ENCODE results near the gene OMG. TPM values are rescaled to one million over a fixed set of nuclear protein-coding genes. Genes with fewer than 3 reads are reported as not detected.
A peak's percentile ranks its signal among the peaks of the same experiment; 100 is the strongest.

OMG gene
- total and polyA plus RNA-seq, 4 donors = 29.9 to 89.9 (median 68.5) TPM

DNA sequence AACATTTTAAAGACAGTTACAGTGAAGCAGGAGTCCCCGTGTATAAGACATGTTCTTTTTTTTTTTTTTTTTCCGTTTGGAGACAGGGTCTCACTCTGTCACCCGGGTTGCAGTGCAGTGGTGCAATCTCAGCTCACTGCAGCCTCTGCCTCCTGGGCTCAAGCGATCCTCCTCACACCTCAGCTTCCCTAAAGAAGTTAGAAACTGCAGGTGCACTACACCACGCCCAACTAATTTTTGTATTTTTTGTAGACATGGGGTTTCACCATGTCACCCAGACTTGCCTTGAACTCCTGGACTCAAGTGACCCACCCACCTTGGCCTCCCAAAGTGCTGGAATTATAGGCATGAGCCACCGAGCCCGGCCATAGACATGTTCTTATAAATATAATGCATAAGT is 13.8 kb upstream of the OMG start:
- Histone ChIP-seq H3K9me3 (ENCODE audit: control insufficient read depth, insufficient read depth, low read length) (no peaks in the 10 kb centered on the region), H3K36me3 (ENCODE audit: control insufficient read depth, insufficient read depth, low read length) (no peaks in the 10 kb centered on the region), H3K27ac (ENCODE audit: low read depth, low read length) (no peak overlapping the region), H3K27me3 (ENCODE audit: control insufficient read depth, insufficient read depth, low read length) (no peaks in the 10 kb centered on the region), H3K4me1 (ENCODE audit: control insufficient read depth, insufficient read depth, low read length) (no peaks in the 10 kb centered on the region), H3K4me3 (ENCODE audit: low read depth, low read length) (no peak overlapping the region)
- no peak for DNase-seq (ENCODE audit: low read depth in 4 of 6, low spot score in 6 of 6)
- 89% methylated on average over 1 of the region's 7 CpGs for WGBS (ENCODE audit: insufficient coverage)

DNA sequence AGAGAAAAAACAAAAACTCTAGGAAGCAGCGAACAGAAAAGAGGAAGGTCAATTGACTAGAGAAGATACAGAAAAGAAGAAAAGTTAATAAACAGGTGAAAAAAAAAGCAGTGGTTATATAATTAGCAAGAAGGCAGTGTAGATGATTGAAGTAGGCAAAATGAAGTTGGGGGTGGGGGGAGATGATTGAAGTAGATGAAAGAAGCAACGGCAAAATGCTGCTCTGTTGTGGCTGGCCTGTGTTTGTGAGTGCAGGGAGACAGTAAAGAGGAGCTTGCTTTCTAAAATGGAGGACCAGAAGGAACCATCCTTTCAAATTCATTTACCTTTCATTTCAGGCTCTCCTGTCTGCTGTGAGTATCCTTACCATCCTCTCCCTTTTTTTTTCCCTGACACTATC is 13.2 kb upstream of the OMG start:
- no peaks in the 10 kb centered on the region for H3K36me3 ChIP-seq (ENCODE audit: control insufficient read depth, insufficient read depth, low read length)
- DNase-seq (ENCODE audit: low read depth in 4 of 6, low spot score in 6 of 6) = no peak
- no peaks in the 10 kb centered on the region for H3K4me1 ChIP-seq (ENCODE audit: control insufficient read depth, insufficient read depth, low read length)
- H3K27ac ChIP-seq (ENCODE audit: low read depth, low read length) = no peak overlapping the region
- H3K9me3 ChIP-seq (ENCODE audit: control insufficient read depth, insufficient read depth, low read length) = no peaks in the 10 kb centered on the region
- no peaks in the 10 kb centered on the region for H3K27me3 ChIP-seq (ENCODE audit: control insufficient read depth, insufficient read depth, low read length)
- WGBS (ENCODE audit: insufficient coverage) = 46% methylated on average over 2 of the region's 2 CpGs
- H3K4me3 ChIP-seq (ENCODE audit: low read depth, low read length) = no peak overlapping the region

DNA sequence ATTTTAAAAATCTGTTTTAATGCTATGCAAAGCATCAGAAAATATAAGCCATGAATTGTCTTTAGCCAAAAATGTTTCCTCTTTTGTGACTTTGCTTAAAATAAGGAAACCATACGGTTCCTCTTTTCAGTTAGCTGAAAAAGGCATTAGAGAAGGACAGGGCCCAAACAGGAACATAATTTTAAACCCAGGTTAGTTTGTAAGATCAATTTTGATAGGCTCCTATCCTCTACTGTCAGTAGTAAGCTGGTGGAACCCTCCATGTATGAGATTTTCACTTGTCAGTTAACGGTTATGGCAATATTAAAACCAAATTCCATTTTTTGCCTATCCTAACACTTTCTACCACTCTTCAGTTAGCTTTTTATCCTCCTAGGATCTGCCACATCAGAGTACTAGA is 12.5 kb upstream of the OMG start:
- H3K9me3 ChIP-seq (ENCODE audit: control insufficient read depth, insufficient read depth, low read length) = no peaks in the 10 kb centered on the region
- no peak overlapping the region for H3K4me3 ChIP-seq (ENCODE audit: low read depth, low read length)
- no CpG with 5 or more reads among the region's 2 CpGs for WGBS (ENCODE audit: insufficient coverage)
- H3K27ac ChIP-seq (ENCODE audit: low read depth, low read length) = no peak overlapping the region
- no peaks in the 10 kb centered on the region for H3K4me1 ChIP-seq (ENCODE audit: control insufficient read depth, insufficient read depth, low read length)
- DNase-seq (ENCODE audit: low read depth in 4 of 6, low spot score in 6 of 6) = no peak
- H3K27me3 ChIP-seq (ENCODE audit: control insufficient read depth, insufficient read depth, low read length) = no peaks in the 10 kb centered on the region
- no peaks in the 10 kb centered on the region for H3K36me3 ChIP-seq (ENCODE audit: control insufficient read depth, insufficient read depth, low read length)

DNA sequence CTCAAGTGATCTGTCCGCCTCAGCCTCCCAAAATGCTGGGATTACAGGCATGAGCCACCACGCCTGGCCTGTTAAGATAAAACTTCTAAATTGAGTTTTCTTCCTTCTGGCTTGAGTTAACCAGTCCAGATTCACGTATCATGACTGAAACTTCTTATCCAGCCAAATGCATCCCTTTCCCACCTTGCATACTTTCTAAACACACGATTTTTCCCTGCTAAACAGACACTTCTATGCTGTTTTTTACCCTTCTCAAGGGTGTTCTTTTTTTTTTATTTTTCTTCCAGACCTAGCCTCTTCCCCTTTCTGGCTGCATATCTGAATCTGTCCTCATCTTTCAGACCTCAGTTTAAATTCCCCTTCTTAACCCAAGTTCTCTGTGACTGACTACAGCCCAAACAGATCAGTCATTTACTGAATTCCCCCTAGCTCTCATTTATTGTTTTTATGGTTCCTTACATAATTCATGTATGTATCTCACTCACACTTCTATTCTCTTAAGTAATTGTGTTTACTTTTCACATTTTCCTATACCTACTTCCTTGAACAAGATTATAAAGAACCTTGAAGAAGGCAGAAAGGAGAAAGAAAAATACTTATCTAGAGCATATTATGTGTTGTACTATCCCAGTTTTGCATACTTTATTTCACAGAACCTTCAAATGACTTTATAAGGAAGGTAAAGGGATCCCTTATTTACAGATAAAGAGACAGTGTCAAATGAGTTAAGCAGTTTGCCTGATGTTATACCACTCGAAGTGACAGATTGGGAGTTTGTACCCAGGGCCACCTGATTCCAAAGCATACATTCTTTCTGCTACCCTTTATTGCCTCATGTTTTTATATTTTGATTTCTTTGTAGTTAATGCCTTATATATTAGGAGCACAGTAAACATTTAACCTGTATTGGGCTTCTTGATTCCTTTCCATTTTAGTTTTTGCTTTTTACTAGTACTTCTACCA is 11.6 kb upstream of the OMG start:
- 92% methylated on average over 4 of the region's 5 CpGs for WGBS (ENCODE audit: insufficient coverage)
- no peaks in the 10 kb centered on the region for H3K9me3 ChIP-seq (ENCODE audit: control insufficient read depth, insufficient read depth, low read length)
- H3K4me1 ChIP-seq (ENCODE audit: control insufficient read depth, insufficient read depth, low read length) = no peaks in the 10 kb centered on the region
- H3K27me3 ChIP-seq (ENCODE audit: control insufficient read depth, insufficient read depth, low read length) = no peaks in the 10 kb centered on the region
- no peaks in the 10 kb centered on the region for H3K36me3 ChIP-seq (ENCODE audit: control insufficient read depth, insufficient read depth, low read length)
- H3K27ac ChIP-seq (ENCODE audit: low read depth, low read length) = no peak overlapping the region
- H3K4me3 ChIP-seq (ENCODE audit: low read depth, low read length) = no peak overlapping the region
- DNase-seq (ENCODE audit: low read depth in 4 of 6, low spot score in 6 of 6) = no peak

DNA sequence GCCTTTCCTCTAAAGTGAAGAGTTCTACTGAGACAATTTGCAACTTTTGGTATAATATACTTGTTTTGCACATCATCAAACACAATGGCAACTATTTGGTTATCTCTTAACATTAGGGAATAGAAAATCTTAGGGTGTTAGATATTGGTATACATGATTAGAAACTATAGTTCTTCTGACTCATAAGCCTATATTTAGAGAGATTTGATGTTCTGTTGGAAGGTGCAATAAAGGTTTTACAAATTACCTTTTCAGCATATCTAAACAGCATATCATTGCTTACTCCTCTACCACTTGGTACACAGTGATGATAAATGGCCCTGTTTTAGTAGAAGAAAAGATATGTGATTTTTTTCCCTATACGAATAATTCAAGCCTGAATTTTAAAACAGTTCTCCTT is 10.6 kb upstream of the OMG start:
- DNase-seq (ENCODE audit: low read depth in 4 of 6, low spot score in 6 of 6) = no peak
- no peak overlapping the region for H3K4me3 ChIP-seq (ENCODE audit: low read depth, low read length)
- whole genome bisulfite sequencing (ENCODE audit: insufficient coverage) = no CpG with 5 or more reads among the region's 1 CpG
- no peaks in the 10 kb centered on the region for H3K4me1 ChIP-seq (ENCODE audit: control insufficient read depth, insufficient read depth, low read length)
- H3K9me3 ChIP-seq (ENCODE audit: control insufficient read depth, insufficient read depth, low read length) = no peaks in the 10 kb centered on the region
- H3K27me3 ChIP-seq (ENCODE audit: control insufficient read depth, insufficient read depth, low read length) = no peaks in the 10 kb centered on the region
- H3K27ac ChIP-seq (ENCODE audit: low read depth, low read length) = no peak overlapping the region
- H3K36me3 ChIP-seq (ENCODE audit: control insufficient read depth, insufficient read depth, low read length) = no peaks in the 10 kb centered on the region

DNA sequence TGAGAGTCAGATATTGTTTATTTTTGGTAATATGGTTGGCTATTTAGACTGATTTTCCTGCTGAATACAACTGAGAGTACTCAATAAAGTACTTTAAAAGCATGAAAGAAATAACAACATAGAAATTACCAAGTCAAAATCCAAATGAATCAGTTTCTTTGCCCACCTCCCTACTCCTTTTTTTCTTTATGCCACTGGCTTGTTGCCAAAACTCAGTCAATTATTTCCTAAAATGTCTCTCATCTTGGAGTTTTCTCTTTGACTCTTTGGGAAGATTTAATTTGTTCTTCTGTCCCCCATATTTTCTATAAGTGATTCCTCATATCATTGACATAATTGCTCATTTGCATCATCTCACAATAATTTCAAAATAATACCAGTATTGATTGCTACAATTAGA is 2.6 kb upstream of the OMG start:
- Histone ChIP-seq H3K9me3 (ENCODE audit: control insufficient read depth, insufficient read depth, low read length) (no peaks in the 10 kb centered on the region), H3K27ac (ENCODE audit: low read depth, low read length) (no peak overlapping the region), H3K36me3 (ENCODE audit: control insufficient read depth, insufficient read depth, low read length) (no peaks in the 10 kb centered on the region), H3K27me3 (ENCODE audit: control insufficient read depth, insufficient read depth, low read length) (no peaks in the 10 kb centered on the region), H3K4me1 (ENCODE audit: control insufficient read depth, insufficient read depth, low read length) (no peaks in the 10 kb centered on the region), H3K4me3 (ENCODE audit: low read depth, low read length) (no peak overlapping the region)
- no peak for DNase-seq (ENCODE audit: low read depth in 4 of 6, low spot score in 6 of 6)

DNA sequence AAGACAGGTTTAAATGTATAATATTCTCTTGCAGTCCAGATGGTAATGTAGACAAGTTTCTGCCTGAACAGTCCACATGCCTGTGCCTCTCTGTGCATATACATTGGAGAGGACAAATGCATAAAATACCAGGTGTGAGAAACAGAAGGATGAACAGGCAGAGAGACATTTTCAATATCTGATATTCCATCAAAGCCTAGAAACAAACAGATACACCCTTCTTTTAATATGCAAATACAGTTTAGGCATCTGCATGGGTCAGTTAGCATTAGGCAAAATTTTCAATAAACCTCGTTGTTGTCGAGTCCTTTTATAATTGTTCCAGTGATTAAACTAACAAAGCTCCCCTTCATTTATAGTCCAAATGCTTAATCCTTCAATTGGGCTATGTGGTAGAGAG is 897 bp downstream of the OMG start:
- no peaks in the 10 kb centered on the region for H3K36me3 ChIP-seq (ENCODE audit: control insufficient read depth, insufficient read depth, low read length)
- H3K9me3 ChIP-seq (ENCODE audit: control insufficient read depth, insufficient read depth, low read length) = no peaks in the 10 kb centered on the region
- WGBS (ENCODE audit: insufficient coverage) = no CpG with 5 or more reads among the region's 2 CpGs
- peak in 2 of 6 donors; percentile 43 to 44 for DNase-seq (ENCODE audit: low read depth in 4 of 6, low spot score in 6 of 6)
- H3K4me1 ChIP-seq (ENCODE audit: control insufficient read depth, insufficient read depth, low read length) = no peaks in the 10 kb centered on the region
- peak overlapping the region; percentile 70 for H3K27ac ChIP-seq (ENCODE audit: low read depth, low read length)
- H3K4me3 ChIP-seq (ENCODE audit: low read depth, low read length) = peak overlapping the region; percentile 43
- no peaks in the 10 kb centered on the region for H3K27me3 ChIP-seq (ENCODE audit: control insufficient read depth, insufficient read depth, low read length)

DNA sequence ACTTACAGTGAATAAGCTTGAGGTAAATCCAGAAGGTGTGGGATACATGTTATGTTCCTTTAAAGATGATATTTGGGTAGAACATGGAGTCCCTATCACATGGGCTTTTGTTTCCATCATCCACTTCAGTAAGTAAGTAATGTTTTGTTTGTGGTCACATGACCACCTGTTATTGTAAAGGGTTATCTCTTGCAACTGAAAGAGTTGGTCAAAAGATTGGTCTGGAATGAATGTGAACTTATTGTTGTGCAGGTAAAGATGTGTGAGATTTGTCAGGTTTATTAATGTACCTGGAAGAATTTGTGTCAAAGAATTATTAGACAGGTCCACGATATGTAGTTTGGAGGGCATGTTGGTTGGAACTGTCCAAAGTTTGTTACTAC is 1.6 kb downstream of the OMG start:
- Histone ChIP-seq H3K27ac (ENCODE audit: low read depth, low read length) (peak overlapping the region; percentile 35), H3K36me3 (ENCODE audit: control insufficient read depth, insufficient read depth, low read length) (no peaks in the 10 kb centered on the region), H3K4me3 (ENCODE audit: low read depth, low read length) (peak overlapping the region; percentile 43), H3K27me3 (ENCODE audit: control insufficient read depth, insufficient read depth, low read length) (no peaks in the 10 kb centered on the region), H3K9me3 (ENCODE audit: control insufficient read depth, insufficient read depth, low read length) (no peaks in the 10 kb centered on the region), H3K4me1 (ENCODE audit: control insufficient read depth, insufficient read depth, low read length) (no peaks in the 10 kb centered on the region)
- 86% methylated on average over 1 of the region's 1 CpG for WGBS (ENCODE audit: insufficient coverage)
- no peak for DNase-seq (ENCODE audit: low read depth in 4 of 6, low spot score in 6 of 6)

DNA sequence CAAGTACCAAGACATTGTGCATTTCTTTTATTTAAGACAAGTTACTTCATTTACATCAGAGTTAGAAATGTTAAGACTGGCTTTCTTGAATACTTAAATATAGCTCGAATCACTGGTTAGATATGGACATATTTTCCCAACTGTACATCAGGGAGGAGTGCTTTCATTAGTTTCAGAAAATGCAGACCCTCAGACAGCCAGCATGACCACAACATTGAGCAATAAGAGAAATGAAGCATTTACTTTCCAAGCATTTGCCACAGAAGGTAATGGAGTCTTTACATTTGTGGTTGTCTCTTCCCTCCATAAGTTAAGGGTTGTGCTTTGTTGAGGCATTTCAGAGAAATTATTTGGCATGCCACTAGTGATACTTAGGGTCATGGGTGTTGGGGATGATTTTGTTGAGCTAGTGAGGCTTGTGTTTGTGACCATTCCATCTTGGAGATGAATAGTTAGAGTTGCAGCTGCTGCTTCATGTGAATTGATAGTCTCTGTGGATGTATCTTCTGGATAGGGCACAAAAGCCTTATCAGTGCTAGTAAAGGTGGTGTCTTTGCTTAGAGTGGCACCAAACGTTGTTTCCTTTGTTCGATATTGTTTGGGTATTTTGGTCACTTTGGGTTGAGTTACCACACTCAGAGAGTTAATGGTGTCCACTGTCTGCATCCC is 2.1 kb downstream of the OMG start:
- Histone ChIP-seq H3K4me1 (ENCODE audit: control insufficient read depth, insufficient read depth, low read length) (no peaks in the 10 kb centered on the region), H3K4me3 (ENCODE audit: low read depth, low read length) (peak overlapping the region; percentile 43), H3K27me3 (ENCODE audit: control insufficient read depth, insufficient read depth, low read length) (no peaks in the 10 kb centered on the region), H3K9me3 (ENCODE audit: control insufficient read depth, insufficient read depth, low read length) (no peaks in the 10 kb centered on the region), H3K36me3 (ENCODE audit: control insufficient read depth, insufficient read depth, low read length) (no peaks in the 10 kb centered on the region), H3K27ac (ENCODE audit: low read depth, low read length) (no peak overlapping the region)
- DNase-seq (ENCODE audit: low read depth in 4 of 6, low spot score in 6 of 6) = no peak
- WGBS (ENCODE audit: insufficient coverage) = 65% methylated on average over 2 of the region's 3 CpGs

DNA sequence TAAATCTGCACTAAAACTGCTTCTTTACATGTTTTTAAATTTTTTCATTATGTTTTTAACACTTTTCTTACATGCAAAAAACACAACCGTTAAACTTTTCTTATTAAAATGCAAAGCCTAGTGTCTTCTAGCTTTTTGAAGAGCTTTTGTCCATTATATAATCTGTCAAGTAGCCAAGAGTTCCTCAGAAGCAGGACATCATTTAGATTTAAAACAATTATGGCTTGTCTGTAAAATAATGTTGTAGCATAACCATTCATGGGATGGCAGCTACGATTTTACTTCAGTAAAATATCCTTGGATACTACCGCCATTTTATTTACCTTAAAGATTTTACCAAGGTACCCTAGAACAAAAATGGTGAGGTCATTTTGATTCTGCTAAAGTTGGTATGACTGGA is 2.8 kb downstream of the OMG start:
- H3K36me3 ChIP-seq (ENCODE audit: control insufficient read depth, insufficient read depth, low read length) = no peaks in the 10 kb centered on the region
- DNase-seq (ENCODE audit: low read depth in 4 of 6, low spot score in 6 of 6) = no peak
- WGBS (ENCODE audit: insufficient coverage) = no CpG with 5 or more reads among the region's 3 CpGs

More for the DNA sequence above, 2.8 kb downstream of the OMG start:
- no peak overlapping the region for H3K27ac ChIP-seq (ENCODE audit: low read depth, low read length)
- no peaks in the 10 kb centered on the region for H3K27me3 ChIP-seq (ENCODE audit: control insufficient read depth, insufficient read depth, low read length)
- H3K9me3 ChIP-seq (ENCODE audit: control insufficient read depth, insufficient read depth, low read length) = no peaks in the 10 kb centered on the region
- H3K4me3 ChIP-seq (ENCODE audit: low read depth, low read length) = peak overlapping the region; percentile 7
- no peaks in the 10 kb centered on the region for H3K4me1 ChIP-seq (ENCODE audit: control insufficient read depth, insufficient read depth, low read length)

Data from spinal cord (tissue), 10 donors.